DND-41 (cell line): Measurements from ENCODE around the gene ZNF57.

ENCODE experiments used
- ATAC-seq: fragments of 200-7000 bp; cut with Tn5 transposase; 3 replicates; pipeline ENCODE4 v1.9.1; 2021; ENCODE audit warnings: low read depth; ENCODE audit not compliant: insufficient read depth
- DNase-seq: peaks from one replicate; pipeline ENCODE4 v3.0.0-alpha.2; 2020
- H2AFZ ChIP-seq: 2 replicates; pipeline ENCODE4 v1.6.0; 2012; ENCODE audit warnings: low read depth, low read length
- H3K27ac ChIP-seq: 2 replicates; pipeline ENCODE4 v1.5.1; 2012; ENCODE audit warnings: low read length, inconsistent platforms
- H3K27me3 ChIP-seq: fragments of 200-600 bp; sonication (generic); 2 replicates; pipeline ENCODE4 v1.6.0; 2012; ENCODE audit warnings: low read length, mild to moderate bottlenecking, inconsistent platforms; ENCODE audit not compliant: insufficient read depth, poor library complexity
- H3K36me3 ChIP-seq: 2 replicates; pipeline ENCODE4 v1.5.1; 2012; ENCODE audit warnings: low read length, inconsistent platforms; ENCODE audit not compliant: insufficient read depth
- H3K4me1 ChIP-seq: 2 replicates; pipeline ENCODE4 v1.5.1; 2012; ENCODE audit warnings: mild to moderate bottlenecking, low read length; ENCODE audit not compliant: insufficient read depth
- H3K4me2 ChIP-seq: 2 replicates; pipeline ENCODE4 v1.6.0; 2012; ENCODE audit warnings: mild to moderate bottlenecking, moderate library complexity, low read length, inconsistent platforms; ENCODE audit not compliant: insufficient read depth
- H3K4me3 ChIP-seq, 2 experiments: fragments of 200-600 bp in 1 of 2; shearing (Covaris generic) in 1 of 2; 2 replicates each; pipeline ENCODE4 v1.5.1; 2012 to 2016; ENCODE audit warnings: inconsistent platforms in 2 of 2, low read length in 2 of 2, mild to moderate bottlenecking in 2 of 2, low read depth in 1 of 2, moderate library complexity in 1 of 2
- H3K79me2 ChIP-seq: 2 replicates; pipeline ENCODE4 v1.6.0; 2012; ENCODE audit warnings: low read length, inconsistent platforms; ENCODE audit not compliant: insufficient read depth
- H3K9ac ChIP-seq: 2 replicates; pipeline ENCODE4 v1.6.0; 2012; ENCODE audit warnings: low read depth, mild to moderate bottlenecking, inconsistent platforms, low read length, moderate library complexity
- H3K9me3 ChIP-seq: 2 replicates; pipeline ENCODE4 v1.5.1; 2012; ENCODE audit warnings: low read length, moderate library complexity, mild to moderate bottlenecking, inconsistent platforms; ENCODE audit not compliant: insufficient read depth, severe bottlenecking
- H4K20me1 ChIP-seq: 2 replicates; pipeline ENCODE4 v1.6.0; 2012; ENCODE audit warnings: low read length; ENCODE audit not compliant: insufficient read depth
- EZH2 ChIP-seq: IDR thresholded peaks from 3 replicates; pipeline ENCODE4 v1.6.1; 2012; ENCODE audit warnings: borderline replicate concordance, low read depth, mild to moderate bottlenecking, moderate library complexity, low read length, inconsistent platforms; ENCODE audit not compliant: severe bottlenecking
- TF ChIP-seq, protein P1 (sequence below): IDR thresholded peaks from 2 replicates; pipeline ENCODE4 v1.5.1; 2012; ENCODE audit warnings: borderline replicate concordance, low read length, moderate library complexity, mild to moderate bottlenecking; ENCODE audit not compliant: poor library complexity, severe bottlenecking; ENCODE audit errors: extremely low read depth

ZNF57 gene

DNA sequence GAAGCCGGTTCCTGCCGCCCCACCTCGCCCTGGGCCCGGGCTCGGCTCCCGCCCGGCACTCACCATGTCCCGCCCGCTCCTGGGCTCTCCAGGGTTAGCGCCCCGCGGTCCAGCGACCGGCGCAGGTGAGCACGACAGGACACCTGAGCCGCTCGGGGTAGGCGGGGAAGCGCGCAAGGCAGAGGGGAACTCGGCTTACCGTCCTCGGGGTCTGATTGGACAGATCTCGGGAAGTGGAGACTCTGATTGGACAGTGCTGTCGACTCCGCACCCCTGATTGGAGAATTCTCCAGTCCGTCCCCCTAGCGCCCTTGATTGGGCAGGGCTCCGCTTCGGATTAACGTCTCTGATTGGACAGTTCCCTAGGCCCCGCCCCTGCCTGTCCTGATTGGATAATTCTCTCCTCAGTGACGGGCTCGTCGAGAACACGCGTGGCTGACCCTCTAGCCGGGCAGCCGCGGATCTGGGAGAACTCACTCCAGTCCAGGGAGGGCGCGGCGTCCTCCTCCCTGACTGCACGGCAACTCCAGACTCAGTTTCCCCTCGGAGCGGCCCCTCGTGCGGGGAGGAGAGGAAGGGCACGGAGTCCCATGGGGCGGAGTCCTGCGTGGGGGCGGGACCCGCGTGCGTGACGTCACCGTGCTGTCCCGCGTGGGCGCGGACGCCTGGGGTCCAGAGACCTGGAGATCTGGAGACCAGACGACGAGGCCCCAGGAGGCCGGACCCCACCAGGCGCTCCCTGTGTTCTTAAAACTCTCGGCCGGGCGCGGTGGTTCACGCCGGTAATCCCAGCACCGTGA is 44.2 kb downstream of the ZNF57 start, which contains the start of gene ZNF77:
ZNF77 (minus strand) TSS at position 197 of the 800 bp plus-strand sequence; CDS start at position 66, 131 bp downstream.
- Histone ChIP-seq H3K4me1 (peaks cover 43% of the 10 kb centered on the region), H3K79me2 (peaks cover 39% of the 10 kb centered on the region), H4K20me1 (peaks cover 10% of the 10 kb centered on the region), H3K4me2 (peak within 1 kb of the TSS; percentile 91), H3K9ac (peak within 1 kb of the TSS; percentile 69), H2AFZ (peak within 1 kb of the TSS; percentile 87), H3K9me3 (no peaks in the 10 kb centered on the region), H3K27ac (peak within 1 kb of the TSS; percentile 85), H3K36me3 (no peaks in the 10 kb centered on the region; the same call in 1 of the 2 replicates), H3K4me3 (peak within 1 kb of the TSS; percentile 53 to 78), H3K27me3 (no peaks in the 10 kb centered on the region)
- peak; percentile 40 for TF ChIP-seq EZH2
- TF ChIP-seq, protein P1, sequence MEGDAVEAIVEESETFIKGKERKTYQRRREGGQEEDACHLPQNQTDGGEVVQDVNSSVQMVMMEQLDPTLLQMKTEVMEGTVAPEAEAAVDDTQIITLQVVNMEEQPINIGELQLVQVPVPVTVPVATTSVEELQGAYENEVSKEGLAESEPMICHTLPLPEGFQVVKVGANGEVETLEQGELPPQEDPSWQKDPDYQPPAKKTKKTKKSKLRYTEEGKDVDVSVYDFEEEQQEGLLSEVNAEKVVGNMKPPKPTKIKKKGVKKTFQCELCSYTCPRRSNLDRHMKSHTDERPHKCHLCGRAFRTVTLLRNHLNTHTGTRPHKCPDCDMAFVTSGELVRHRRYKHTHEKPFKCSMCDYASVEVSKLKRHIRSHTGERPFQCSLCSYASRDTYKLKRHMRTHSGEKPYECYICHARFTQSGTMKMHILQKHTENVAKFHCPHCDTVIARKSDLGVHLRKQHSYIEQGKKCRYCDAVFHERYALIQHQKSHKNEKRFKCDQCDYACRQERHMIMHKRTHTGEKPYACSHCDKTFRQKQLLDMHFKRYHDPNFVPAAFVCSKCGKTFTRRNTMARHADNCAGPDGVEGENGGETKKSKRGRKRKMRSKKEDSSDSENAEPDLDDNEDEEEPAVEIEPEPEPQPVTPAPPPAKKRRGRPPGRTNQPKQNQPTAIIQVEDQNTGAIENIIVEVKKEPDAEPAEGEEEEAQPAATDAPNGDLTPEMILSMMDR: no peak
- ATAC-seq (peak; percentile 98), DNase-seq (peak; percentile 99)

DNA sequence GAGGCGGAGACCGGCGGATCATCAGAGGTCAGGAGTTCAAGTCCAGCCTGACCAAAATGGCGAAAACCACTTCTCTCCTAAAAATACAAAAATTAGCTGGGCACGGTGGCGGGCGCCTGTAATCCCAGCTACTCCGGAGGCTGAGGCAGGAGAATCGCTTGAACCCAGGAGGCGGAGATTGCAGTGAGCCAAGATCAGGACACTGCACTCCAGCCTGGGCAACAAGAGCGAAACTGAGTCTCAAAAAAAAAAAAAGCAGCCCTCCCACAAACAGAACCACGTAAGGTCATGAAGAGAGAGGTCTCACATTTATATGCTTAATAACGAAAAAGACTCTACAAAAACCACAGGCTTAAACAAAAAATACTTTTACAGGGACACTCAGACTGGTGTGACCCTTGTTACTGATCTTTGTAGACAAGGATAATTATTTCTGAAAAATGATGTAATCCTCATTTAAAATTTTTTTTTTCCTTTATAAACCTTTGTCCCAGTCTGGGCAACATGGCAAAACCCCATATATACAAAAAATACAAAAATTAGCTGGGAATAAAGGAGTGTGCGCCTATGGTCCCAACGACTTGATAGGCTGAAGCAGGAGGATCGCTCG is 45.0 kb downstream of the ZNF57 start:
- Histone ChIP-seq H4K20me1 (peaks cover 12% of the 10 kb centered on the region), H3K9me3 (no peaks in the 10 kb centered on the region), H3K27me3 (no peaks in the 10 kb centered on the region), H3K4me3 (peak overlapping the region; percentile 53 to 78; a peak in 3 of 4 replicates), H3K79me2 (peaks cover 42% of the 10 kb centered on the region), H3K4me2 (peak overlapping the region; percentile 91), H3K27ac (peak overlapping the region; percentile 85), H3K4me1 (peaks cover 43% of the 10 kb centered on the region), H3K9ac (peak overlapping the region; percentile 69), H3K36me3 (no peaks in the 10 kb centered on the region; the same call in 1 of the 2 replicates), H2AFZ (peak overlapping the region; percentile 87)
- ATAC-seq: no peak
- TF ChIP-seq, protein P1: no peak
- TF ChIP-seq EZH2: no peak
- no peak for DNase-seq

DNA sequence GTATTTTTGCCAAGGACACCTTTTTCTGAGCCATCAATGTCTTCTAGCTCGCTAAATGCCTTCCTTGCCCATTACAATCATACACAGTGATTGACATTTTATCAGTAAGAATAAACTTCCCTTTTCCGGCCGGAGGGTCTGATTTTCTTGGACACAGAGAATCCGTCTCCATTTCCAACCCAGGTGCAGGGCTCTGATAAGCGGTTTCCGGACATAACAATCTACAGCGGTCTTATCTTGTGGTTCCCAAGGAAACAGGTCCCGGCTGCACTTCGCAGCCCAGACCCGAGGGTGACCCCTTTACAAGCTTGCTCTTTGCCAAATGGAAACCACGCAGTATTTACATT is 49.2 kb downstream of the ZNF57 start:
- Histone ChIP-seq H2AFZ (peak overlapping the region; percentile 93), H3K79me2 (peaks cover 18% of the 10 kb centered on the region), H4K20me1 (peaks cover 12% of the 10 kb centered on the region), H3K9me3 (no peaks in the 10 kb centered on the region), H3K4me3 (peak overlapping the region; percentile 92 to 99), H3K4me2 (peak overlapping the region; percentile 98), H3K27me3 (no peaks in the 10 kb centered on the region), H3K4me1 (peaks cover 39% of the 10 kb centered on the region), H3K27ac (peak overlapping the region; percentile 97), H3K36me3 (no peaks in the 10 kb centered on the region; the same call in 1 of the 2 replicates), H3K9ac (peak overlapping the region; percentile 96)
- DNase-seq: no peak
- TF ChIP-seq EZH2: no peak
- TF ChIP-seq, protein P1: no peak
- ATAC-seq: 0 out of 3 replicates have a peak, but pooled peaks have one; percentile 0
